Measurements from ENCODE around the gene MYO5A.

DNA sequence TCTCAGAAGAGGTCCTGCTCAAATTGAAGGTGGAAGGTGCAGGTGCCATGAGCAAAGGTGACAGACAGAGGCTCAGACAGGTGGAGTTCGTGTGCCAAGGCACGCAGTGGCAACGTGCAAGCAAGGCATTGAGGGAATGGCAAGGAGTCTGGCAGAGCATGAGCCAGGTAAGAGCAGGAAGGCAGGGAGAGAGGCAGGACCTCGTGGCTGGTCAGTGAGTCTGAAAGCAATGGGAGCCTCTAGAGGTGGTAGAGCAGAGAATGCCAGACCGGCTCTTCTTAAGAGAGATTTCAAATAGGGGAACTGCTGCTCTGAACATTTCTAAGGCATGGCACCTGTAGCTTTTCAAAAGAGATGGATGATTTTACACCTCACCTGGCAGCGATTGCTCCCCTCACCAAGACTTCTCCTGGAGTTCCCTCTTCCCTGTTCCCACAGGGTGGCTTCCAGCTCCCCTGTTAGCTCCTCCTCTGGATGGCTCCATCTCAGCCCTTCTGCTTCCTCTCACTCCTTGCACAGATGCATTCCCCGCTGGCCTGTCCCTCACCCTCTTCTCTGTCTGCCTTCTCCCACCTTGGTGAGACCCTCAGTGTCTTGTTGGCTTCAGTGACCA, 235.8 kb downstream of the MYO5A start:
- TF ChIP-seq, protein P1, sequence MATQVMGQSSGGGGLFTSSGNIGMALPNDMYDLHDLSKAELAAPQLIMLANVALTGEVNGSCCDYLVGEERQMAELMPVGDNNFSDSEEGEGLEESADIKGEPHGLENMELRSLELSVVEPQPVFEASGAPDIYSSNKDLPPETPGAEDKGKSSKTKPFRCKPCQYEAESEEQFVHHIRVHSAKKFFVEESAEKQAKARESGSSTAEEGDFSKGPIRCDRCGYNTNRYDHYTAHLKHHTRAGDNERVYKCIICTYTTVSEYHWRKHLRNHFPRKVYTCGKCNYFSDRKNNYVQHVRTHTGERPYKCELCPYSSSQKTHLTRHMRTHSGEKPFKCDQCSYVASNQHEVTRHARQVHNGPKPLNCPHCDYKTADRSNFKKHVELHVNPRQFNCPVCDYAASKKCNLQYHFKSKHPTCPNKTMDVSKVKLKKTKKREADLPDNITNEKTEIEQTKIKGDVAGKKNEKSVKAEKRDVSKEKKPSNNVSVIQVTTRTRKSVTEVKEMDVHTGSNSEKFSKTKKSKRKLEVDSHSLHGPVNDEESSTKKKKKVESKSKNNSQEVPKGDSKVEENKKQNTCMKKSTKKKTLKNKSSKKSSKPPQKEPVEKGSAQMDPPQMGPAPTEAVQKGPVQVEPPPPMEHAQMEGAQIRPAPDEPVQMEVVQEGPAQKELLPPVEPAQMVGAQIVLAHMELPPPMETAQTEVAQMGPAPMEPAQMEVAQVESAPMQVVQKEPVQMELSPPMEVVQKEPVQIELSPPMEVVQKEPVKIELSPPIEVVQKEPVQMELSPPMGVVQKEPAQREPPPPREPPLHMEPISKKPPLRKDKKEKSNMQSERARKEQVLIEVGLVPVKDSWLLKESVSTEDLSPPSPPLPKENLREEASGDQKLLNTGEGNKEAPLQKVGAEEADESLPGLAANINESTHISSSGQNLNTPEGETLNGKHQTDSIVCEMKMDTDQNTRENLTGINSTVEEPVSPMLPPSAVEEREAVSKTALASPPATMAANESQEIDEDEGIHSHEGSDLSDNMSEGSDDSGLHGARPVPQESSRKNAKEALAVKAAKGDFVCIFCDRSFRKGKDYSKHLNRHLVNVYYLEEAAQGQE (IDR thresholded peaks at IDR 0.05; ENCODE audit: insufficient replicate concordance, low read depth) = no peak
- TF ChIP-seq, protein P2, sequence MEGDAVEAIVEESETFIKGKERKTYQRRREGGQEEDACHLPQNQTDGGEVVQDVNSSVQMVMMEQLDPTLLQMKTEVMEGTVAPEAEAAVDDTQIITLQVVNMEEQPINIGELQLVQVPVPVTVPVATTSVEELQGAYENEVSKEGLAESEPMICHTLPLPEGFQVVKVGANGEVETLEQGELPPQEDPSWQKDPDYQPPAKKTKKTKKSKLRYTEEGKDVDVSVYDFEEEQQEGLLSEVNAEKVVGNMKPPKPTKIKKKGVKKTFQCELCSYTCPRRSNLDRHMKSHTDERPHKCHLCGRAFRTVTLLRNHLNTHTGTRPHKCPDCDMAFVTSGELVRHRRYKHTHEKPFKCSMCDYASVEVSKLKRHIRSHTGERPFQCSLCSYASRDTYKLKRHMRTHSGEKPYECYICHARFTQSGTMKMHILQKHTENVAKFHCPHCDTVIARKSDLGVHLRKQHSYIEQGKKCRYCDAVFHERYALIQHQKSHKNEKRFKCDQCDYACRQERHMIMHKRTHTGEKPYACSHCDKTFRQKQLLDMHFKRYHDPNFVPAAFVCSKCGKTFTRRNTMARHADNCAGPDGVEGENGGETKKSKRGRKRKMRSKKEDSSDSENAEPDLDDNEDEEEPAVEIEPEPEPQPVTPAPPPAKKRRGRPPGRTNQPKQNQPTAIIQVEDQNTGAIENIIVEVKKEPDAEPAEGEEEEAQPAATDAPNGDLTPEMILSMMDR (IDR thresholded peaks at IDR 0.05; ENCODE audit: insufficient read depth, low read length) = no peak
- no peak for TF ChIP-seq GABPA (IDR thresholded peaks at IDR 0.05; ENCODE audit: low read depth)
- no peak for TF ChIP-seq POLR2AphosphoS5 (IDR thresholded peaks at IDR 0.05; ENCODE audit: low read depth)
